ENCODE data around the gene TCF4.

DNA sequence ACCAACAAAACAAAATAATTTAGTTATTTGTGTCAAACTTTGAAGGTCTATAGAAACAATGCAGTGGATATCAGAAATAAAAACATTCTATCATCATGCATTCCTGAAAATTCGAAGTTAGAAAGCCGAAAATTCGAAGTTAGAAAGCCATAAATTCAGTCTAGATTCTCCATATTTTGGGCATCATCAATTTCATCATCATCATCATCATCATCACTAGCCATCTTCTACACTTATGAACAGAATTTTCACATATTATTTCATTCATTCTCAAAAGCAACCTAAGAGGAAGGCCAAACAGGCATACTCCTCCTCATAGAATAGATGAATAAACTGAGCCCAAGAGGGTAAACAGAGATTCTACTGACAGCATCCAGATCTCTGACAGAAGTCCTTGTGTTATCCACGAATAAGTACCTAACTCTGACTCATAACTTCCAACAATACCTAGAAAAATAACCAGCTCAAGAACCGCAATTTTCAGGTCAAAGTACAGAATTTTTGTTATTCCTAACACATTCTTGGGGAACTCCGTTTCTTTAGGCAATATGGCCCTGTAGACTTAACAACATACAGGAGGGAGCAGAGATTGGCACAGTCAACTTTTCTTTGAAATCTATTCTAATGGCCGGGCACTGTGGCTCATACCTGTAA is 84.7 kb downstream of the TCF4 start:
- TF ChIP-seq, protein P1, sequence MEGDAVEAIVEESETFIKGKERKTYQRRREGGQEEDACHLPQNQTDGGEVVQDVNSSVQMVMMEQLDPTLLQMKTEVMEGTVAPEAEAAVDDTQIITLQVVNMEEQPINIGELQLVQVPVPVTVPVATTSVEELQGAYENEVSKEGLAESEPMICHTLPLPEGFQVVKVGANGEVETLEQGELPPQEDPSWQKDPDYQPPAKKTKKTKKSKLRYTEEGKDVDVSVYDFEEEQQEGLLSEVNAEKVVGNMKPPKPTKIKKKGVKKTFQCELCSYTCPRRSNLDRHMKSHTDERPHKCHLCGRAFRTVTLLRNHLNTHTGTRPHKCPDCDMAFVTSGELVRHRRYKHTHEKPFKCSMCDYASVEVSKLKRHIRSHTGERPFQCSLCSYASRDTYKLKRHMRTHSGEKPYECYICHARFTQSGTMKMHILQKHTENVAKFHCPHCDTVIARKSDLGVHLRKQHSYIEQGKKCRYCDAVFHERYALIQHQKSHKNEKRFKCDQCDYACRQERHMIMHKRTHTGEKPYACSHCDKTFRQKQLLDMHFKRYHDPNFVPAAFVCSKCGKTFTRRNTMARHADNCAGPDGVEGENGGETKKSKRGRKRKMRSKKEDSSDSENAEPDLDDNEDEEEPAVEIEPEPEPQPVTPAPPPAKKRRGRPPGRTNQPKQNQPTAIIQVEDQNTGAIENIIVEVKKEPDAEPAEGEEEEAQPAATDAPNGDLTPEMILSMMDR (optimal IDR thresholded peaks at IDR 0.05 in 1 of 3, IDR thresholded peaks at IDR 0.05 in 1 of 3, conservative IDR thresholded peaks at IDR 0.05 in 1 of 3; ENCODE audit: extremely low read depth in 1 of 3, insufficient read depth in 2 of 3, low read length in 3 of 3): no peak
- TF ChIP-seq EZH2 (IDR thresholded peaks at IDR 0.05; ENCODE audit: low read length): no peak

Data from keratinocyte (primary cell).